IMR-90 (cell line): ENCODE measurements around the gene BROX. TPM values are rescaled to one million over a fixed set of nuclear protein-coding genes. Genes with fewer than 3 reads are reported as not detected.

ENCODE experiments used
- ATAC-seq: fragments of 200-7000 bp; cut with Tn5 transposase; 2 replicates; pipeline ENCODE4 v1.9.1; 2020; ENCODE audit warnings: low read depth, mild to moderate bottlenecking, moderate library complexity
- BruUV-seq: library from RNA; stranded (reverse); fragments of 400-500 nt; replicated peaks from 2 replicates; lab custom pipeline; 2021; lab: Mats Ljungman, UMichigan
- CTCF ChIA-PET: fragments of 300-600 bp; formaldehyde crosslinking; extraction: SDS; loops from one replicate; lab custom pipeline; 2021; ENCODE audit warnings: antibody characterized with exemption; lab: Yijun Ruan, JAX
- POLR2A ChIA-PET: fragments of 300-600 bp; sonication (Branson Sonifier 250); formaldehyde crosslinking; loops from one replicate; lab custom pipeline; 2022; ENCODE audit warnings: antibody characterized with exemption; ENCODE audit not compliant: unreplicated experiment; lab: Charles Lee
- DNase-seq: peaks from one replicate; pipeline ENCODE4 v3.0.0; 2013
- H2AFZ ChIP-seq: replicated peaks from 2 replicates; pipeline ENCODE3; 2013; ENCODE audit warnings: low read length, mild to moderate bottlenecking; ENCODE audit not compliant: poor library complexity
- H2AK5ac ChIP-seq: 2 replicates; pipeline ENCODE4 v1.6.1; 2013; ENCODE audit warnings: low read depth, low read length, inconsistent platforms
- H2AK9ac ChIP-seq: replicated peaks from 2 replicates; pipeline ENCODE3; 2013; ENCODE audit warnings: mild to moderate bottlenecking, low read depth, low read length, moderate library complexity; ENCODE audit not compliant: poor library complexity
- H2BK120ac ChIP-seq: 2 replicates; pipeline ENCODE4 v1.6.1; 2013; ENCODE audit warnings: low read depth, low read length, inconsistent platforms
- H2BK15ac ChIP-seq: 3 replicates; pipeline ENCODE4 v1.6.1; 2013; ENCODE audit warnings: low read depth, low read length, inconsistent platforms
- H2BK20ac ChIP-seq: 2 replicates; pipeline ENCODE4 v1.6.1; 2013; ENCODE audit warnings: low read depth, mild to moderate bottlenecking, inconsistent platforms, low read length, moderate library complexity
- H2BK5ac ChIP-seq: 2 replicates; pipeline ENCODE4 v1.6.1; 2013; ENCODE audit warnings: mild to moderate bottlenecking, low read depth, low read length, inconsistent platforms; ENCODE audit not compliant: poor library complexity, severe bottlenecking
- H3K14ac ChIP-seq: replicated peaks from 2 replicates; pipeline ENCODE4 v1.6.1; 2013; ENCODE audit warnings: low read depth, low read length, inconsistent platforms
- H3K18ac ChIP-seq: 2 replicates; pipeline ENCODE4 v1.6.1; 2013; ENCODE audit warnings: low read depth, low read length, control low read depth
- H3K23ac ChIP-seq: 2 replicates; pipeline ENCODE4 v1.6.1; 2013; ENCODE audit warnings: low read depth, low read length, inconsistent platforms
- H3K27ac ChIP-seq: 2 replicates; pipeline ENCODE4 v1.5.1; 2013; ENCODE audit warnings: mild to moderate bottlenecking, control low read depth, low read length; ENCODE audit not compliant: insufficient read depth
- H3K27me3 ChIP-seq: 2 replicates; pipeline ENCODE4 v1.6.1; 2013; ENCODE audit warnings: low read length; ENCODE audit not compliant: control insufficient read depth, insufficient read depth
- H3K36me3 ChIP-seq: 2 replicates; pipeline ENCODE4 v1.6.1; 2013; ENCODE audit warnings: low read length, mixed read lengths; ENCODE audit not compliant: control insufficient read depth, insufficient read depth
- H3K4ac ChIP-seq: 2 replicates; pipeline ENCODE4 v1.6.1; 2013; ENCODE audit warnings: low read depth, low read length, inconsistent platforms
- H3K4me1 ChIP-seq: 2 replicates; pipeline ENCODE4 v1.6.1; 2013; ENCODE audit warnings: low read length, mixed read lengths; ENCODE audit not compliant: control insufficient read depth, insufficient read depth
- H3K4me2 ChIP-seq: 2 replicates; pipeline ENCODE4 v1.6.1; 2013; ENCODE audit warnings: low read depth, mild to moderate bottlenecking, control low read depth, low read length, moderate library complexity
- H3K4me3 ChIP-seq: 2 replicates; pipeline ENCODE4 v1.5.1; 2013; ENCODE audit warnings: low read depth, mild to moderate bottlenecking, control low read depth, low read length, moderate library complexity; ENCODE audit not compliant: insufficient read depth
- H3K56ac ChIP-seq: 2 replicates; pipeline ENCODE4 v1.6.1; 2013; ENCODE audit warnings: low read length, inconsistent platforms; ENCODE audit not compliant: insufficient read depth; ENCODE audit errors: extremely low read depth
- H3K79me1 ChIP-seq, 2 experiments: 2 replicates each; pipeline ENCODE4 v1.6.1; 2013; ENCODE audit warnings: low read length in 2 of 2, inconsistent platforms in 1 of 2, low read depth in 1 of 2
- H3K9ac ChIP-seq: 2 replicates; pipeline ENCODE4 v1.6.1; 2013; ENCODE audit warnings: low read depth, low read length, control low read depth
- H3K9me1 ChIP-seq: 2 replicates; pipeline ENCODE4 v1.6.1; 2013; ENCODE audit warnings: low read length, inconsistent platforms; ENCODE audit not compliant: insufficient read depth
- H3K9me3 ChIP-seq: 2 replicates; pipeline ENCODE4 v1.6.1; 2013; ENCODE audit warnings: low read length; ENCODE audit not compliant: control insufficient read depth, insufficient read depth
- H4K20me1 ChIP-seq: 2 replicates; pipeline ENCODE4 v1.6.1; 2013; ENCODE audit warnings: low read length, inconsistent platforms; ENCODE audit not compliant: insufficient read depth
- H4K5ac ChIP-seq: 2 replicates; pipeline ENCODE4 v1.6.1; 2013; ENCODE audit warnings: mild to moderate bottlenecking, low read depth, low read length, control low read depth
- H4K8ac ChIP-seq, 2 experiments: 2 replicates each; pipeline ENCODE4 v1.6.1; 2013; ENCODE audit warnings: low read depth in 2 of 2, low read length in 2 of 2, control low read depth in 1 of 2, inconsistent platforms in 1 of 2
- H4K91ac ChIP-seq: 2 replicates; pipeline ENCODE4 v1.6.1; 2013; ENCODE audit warnings: low read depth, low read length, inconsistent platforms; ENCODE audit not compliant: insufficient read depth
- BHLHE40 ChIP-seq: fragments of 150-350 bp; IDR thresholded peaks from 2 replicates; pipeline ENCODE4 v1.6.1; 2016; ENCODE audit warnings: mild to moderate bottlenecking, low read depth, low read length
- CTCF ChIP-seq: conservative IDR thresholded peaks from 2 replicates; pipeline ENCODE4 v1.5.1; 2012; ENCODE audit warnings: mild to moderate bottlenecking, low read depth, low read length, improper control_type of control experiment
- ELK1 ChIP-seq: fragments of 150-350 bp; IDR thresholded peaks from 2 replicates; pipeline ENCODE4 v1.6.1; 2016; ENCODE audit warnings: low read depth, mild to moderate bottlenecking, low read length, moderate library complexity, borderline replicate concordance
- MXI1 ChIP-seq: IDR thresholded peaks from 2 replicates; pipeline ENCODE4 v1.6.1; 2012; ENCODE audit warnings: low read depth, mild to moderate bottlenecking, low read length, moderate library complexity, borderline replicate concordance
- POLR2A ChIP-seq: IDR thresholded peaks from 2 replicates; pipeline ENCODE4 v1.6.1; 2012; ENCODE audit warnings: mild to moderate bottlenecking, low read depth, low read length
- RAD21 ChIP-seq: IDR thresholded peaks from 2 replicates; pipeline ENCODE4 v1.6.1; 2012; ENCODE audit warnings: low read length, improper control_type of control experiment
- RFX5 ChIP-seq: IDR thresholded peaks from 2 replicates; pipeline ENCODE4 v1.8.0; 2012; ENCODE audit warnings: low read depth, mild to moderate bottlenecking, low read length, moderate library complexity
- SMC3 ChIP-seq: fragments of 150-350 bp; IDR thresholded peaks from 2 replicates; pipeline ENCODE4 v1.6.1; 2016; ENCODE audit warnings: low read depth, mild to moderate bottlenecking, antibody characterized with exemption, low read length, moderate library complexity
- WGBS, 2 experiments: methylation state at CpG; one replicate each; pipeline versions ENCODE4 v1.1.5 to v1.1.7; 2013; ENCODE audit warnings: missing lambda C conversion rate in 2 of 2; ENCODE audit not compliant: insufficient read length in 1 of 2; ENCODE audit errors: extremely low coverage in 2 of 2; 5-methylcytosine and 5-hydroxymethylcytosine counted together
- dilution Hi-C: fragments of 300-500 bp; cut with HindIII; formaldehyde crosslinking; loops from one replicate; pipeline ENCODE4 v1.14.3; 2018; ENCODE audit warnings: low sequenced_read_pairs; ENCODE audit not compliant: unreplicated experiment
- in situ Hi-C: fragments of 300-500 bp; cut with MboI; formaldehyde crosslinking; loops from 3 replicates; pipeline ENCODE4 v1.14.3; 2019; ENCODE audit warnings: low sequenced_read_pairs, inconsistent platforms, mixed read lengths
- intact Hi-C: fragments of 100-400 bp; cut with micrococcal nuclease; formaldehyde crosslinking; loops from 2 replicates; pipeline ENCODE4 v1.10.0; 2022
- polyA plus RNA-seq, 3 experiments: library from polyadenylated mRNA; depleted of rRNA; stranded (reverse); fragments of >200 nt; gene quantifications; 2 replicates each; pipeline ENCODE4 v1.2.3, GENCODE V29; 2012; ENCODE audit warnings: low replicate concordance in 1 of 3
- total RNA-seq: library from RNA; depleted of rRNA; stranded (reverse); fragments of >200 nt; gene quantifications from 2 replicates; pipeline ENCODE4 v1.2.3, GENCODE V29; 2012

Gene BROX
- total and polyA plus RNA-seq, 2 of the 4 experiments (the other 2 are of a cell fraction) = 6.8 to 43.4 TPM

DNA sequence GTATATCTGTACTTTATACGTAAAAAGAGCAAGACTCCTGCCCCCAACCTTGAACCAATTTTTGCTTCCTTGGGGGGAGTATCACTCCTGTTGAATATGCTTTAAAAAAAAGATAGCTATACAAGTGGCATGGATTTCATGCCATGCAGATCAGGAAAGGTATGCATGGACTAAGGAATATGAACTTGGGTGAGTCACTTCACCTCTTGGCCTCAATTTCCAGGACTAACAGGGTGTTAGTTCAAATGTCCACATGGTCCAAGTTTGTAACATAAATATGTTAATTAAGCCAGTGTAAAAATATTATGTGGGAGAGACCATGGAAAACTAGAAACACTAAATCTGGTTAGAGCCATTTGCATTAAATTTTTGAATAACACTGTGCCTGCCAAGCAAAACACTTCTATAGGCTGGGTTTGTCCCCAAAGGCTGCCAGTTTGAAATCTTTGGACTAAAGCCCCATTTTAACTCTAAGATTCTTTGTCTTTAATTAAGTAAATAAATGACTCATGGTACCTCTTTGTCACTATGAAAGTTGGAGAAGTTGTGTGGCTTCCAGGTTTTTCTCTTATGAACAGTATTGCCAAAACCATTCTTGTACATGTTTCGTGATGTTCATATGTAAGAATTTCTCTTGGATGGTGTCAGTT is 57.7 kb downstream of the BROX start:
- H4K91ac ChIP-seq = no peak overlapping the region
- H2BK15ac ChIP-seq = no peak overlapping the region
- ATAC-seq (no peak), DNase-seq (no peak)
- no peak overlapping the region for H3K14ac ChIP-seq
- H4K5ac ChIP-seq = no peak overlapping the region
- H3K9me3 ChIP-seq = peaks cover 4% of the 10 kb centered on the region
- no peaks in the 10 kb centered on the region for H3K9me1 ChIP-seq
- WGBS, 2 experiments = no CpG with 5 or more reads among the region's 2 CpGs
- H2BK5ac ChIP-seq = no peak overlapping the region
- H4K20me1 ChIP-seq = no peaks in the 10 kb centered on the region
- no TSS peak for BruUV-seq
- no peak overlapping the region for H2AK9ac ChIP-seq
- in situ Hi-C loops (no loop called here), dilution Hi-C loops (no loop called here), intact Hi-C loops (no loop called here)
- TF ChIP-seq ELK1 = no peak
- TF ChIP-seq RFX5 = no peak
- TF ChIP-seq POLR2A = no peak
- no peak for TF ChIP-seq SMC3
- TF ChIP-seq RAD21 = no peak
- no peak for TF ChIP-seq BHLHE40
- no peak for TF ChIP-seq MXI1
- no peak for TF ChIP-seq CTCF
- no peak overlapping the region for H3K9ac ChIP-seq
- H2BK120ac ChIP-seq = no peak overlapping the region
- H3K4me3 ChIP-seq = no peak overlapping the region
- H3K4me2 ChIP-seq = no peak overlapping the region
- H3K18ac ChIP-seq = no peak overlapping the region
- H3K79me1 ChIP-seq = no peaks in the 10 kb centered on the region
- CTCF ChIA-PET = no interaction called here
- no peaks in the 10 kb centered on the region for H3K36me3 ChIP-seq
- H3K27ac ChIP-seq = no peak overlapping the region
- no peak overlapping the region for H3K4ac ChIP-seq
- no peaks in the 10 kb centered on the region; the same call in 1 of the 2 replicates for H3K27me3 ChIP-seq
- no peak overlapping the region for H4K8ac ChIP-seq
- no peak overlapping the region for H2AFZ ChIP-seq
- H2AK5ac ChIP-seq = no peak overlapping the region
- no peak overlapping the region for H3K56ac ChIP-seq
- H3K4me1 ChIP-seq = no peaks in the 10 kb centered on the region
- no peak overlapping the region for H2BK20ac ChIP-seq
- H3K23ac ChIP-seq = no peak overlapping the region
- POLR2A ChIA-PET = no interaction called here
